ENCODE results near the gene MARK3. TPM values are rescaled to one million over a fixed set of nuclear protein-coding genes. Genes with fewer than 3 reads are reported as not detected.

MARK3 gene
- total and polyA plus RNA-seq, 8 donors = 52.6 to 157 (median 95.0) TPM

GRCh38 chr14:103542605-103543088 lies 157.4 kb downstream of the MARK3 start:
- peak; percentile 54 to 92 for DNase-seq
- H3K27me3 ChIP-seq = peaks cover 0 to 7% (median 0%) of the 10 kb centered on the region in 3 donors
- intact Hi-C loops (cut with DNase I; ENCODE audit: low total_unique reads) = loop anchor here (10.0 kb wide), 1 partner anchor 48 kb away; no protein-coding TSS in a partner anchor
- TF ChIP-seq POLR2A (IDR thresholded peaks at IDR 0.05) (no peak), POLR2AphosphoS5 (IDR thresholded peaks at IDR 0.05) (peak in 1 of 3 donors; percentile 20)
- peak overlapping the region; percentile 16 to 83 (median 61) for H3K27ac ChIP-seq
- no peaks in the 10 kb centered on the region for H3K36me3 ChIP-seq
- H3K4me3 ChIP-seq = peak overlapping the region in 2 of 4 donors; percentile 6 to 10
- no peaks in the 10 kb centered on the region for H3K9me3 ChIP-seq
- peaks cover 74 to 89% (median 78%) of the 10 kb centered on the region in 4 donors for H3K4me1 ChIP-seq
- WGBS, 5 donors = 7 to 26% (median 17%) methylated on average over 5 to 18 of the region's 18 CpGs

- Histone ChIP-seq H3K36me3 (no peaks in the 10 kb centered on the region), H3K27ac (peak overlapping the region in 4 of 5 donors; percentile 59 to 83 (median 70)), H3K9me3 (no peaks in the 10 kb centered on the region), H3K27me3 (peaks cover 0 to 7% (median 0%) of the 10 kb centered on the region in 3 donors), H3K4me3 (peak overlapping the region in 1 of 4 donors; percentile 6), H3K4me1 (peaks cover 70 to 86% (median 74%) of the 10 kb centered on the region in 4 donors)
- TF ChIP-seq, protein P1, sequence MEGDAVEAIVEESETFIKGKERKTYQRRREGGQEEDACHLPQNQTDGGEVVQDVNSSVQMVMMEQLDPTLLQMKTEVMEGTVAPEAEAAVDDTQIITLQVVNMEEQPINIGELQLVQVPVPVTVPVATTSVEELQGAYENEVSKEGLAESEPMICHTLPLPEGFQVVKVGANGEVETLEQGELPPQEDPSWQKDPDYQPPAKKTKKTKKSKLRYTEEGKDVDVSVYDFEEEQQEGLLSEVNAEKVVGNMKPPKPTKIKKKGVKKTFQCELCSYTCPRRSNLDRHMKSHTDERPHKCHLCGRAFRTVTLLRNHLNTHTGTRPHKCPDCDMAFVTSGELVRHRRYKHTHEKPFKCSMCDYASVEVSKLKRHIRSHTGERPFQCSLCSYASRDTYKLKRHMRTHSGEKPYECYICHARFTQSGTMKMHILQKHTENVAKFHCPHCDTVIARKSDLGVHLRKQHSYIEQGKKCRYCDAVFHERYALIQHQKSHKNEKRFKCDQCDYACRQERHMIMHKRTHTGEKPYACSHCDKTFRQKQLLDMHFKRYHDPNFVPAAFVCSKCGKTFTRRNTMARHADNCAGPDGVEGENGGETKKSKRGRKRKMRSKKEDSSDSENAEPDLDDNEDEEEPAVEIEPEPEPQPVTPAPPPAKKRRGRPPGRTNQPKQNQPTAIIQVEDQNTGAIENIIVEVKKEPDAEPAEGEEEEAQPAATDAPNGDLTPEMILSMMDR (IDR thresholded peaks at IDR 0.05) = no peak
- no peak for TF ChIP-seq EP300 (IDR thresholded peaks at IDR 0.05)
- no peak for TF ChIP-seq POLR2AphosphoS5 (IDR thresholded peaks at IDR 0.05)
- no peak for TF ChIP-seq POLR2A (IDR thresholded peaks at IDR 0.05)
- intact Hi-C loops (cut with DNase I; ENCODE audit: low total_unique reads) = loop anchor here (10.0 kb wide), 1 partner anchor 48 kb away; no protein-coding TSS in a partner anchor
- WGBS, 5 donors = 60 to 78% (median 69%) methylated on average over 5 to 10 of the region's 10 CpGs
- no peak for DNase-seq
Measured at GRCh38 chr14:103543140-103543539, 157.9 kb downstream of the MARK3 start.

- TF ChIP-seq POLR2AphosphoS5 (IDR thresholded peaks at IDR 0.05) (no peak), EP300 (IDR thresholded peaks at IDR 0.05) (no peak), POLR2A (IDR thresholded peaks at IDR 0.05) (no peak)
- TF ChIP-seq, protein P1 (IDR thresholded peaks at IDR 0.05) = no peak
- H3K4me1 ChIP-seq = peaks cover 63 to 84% (median 67%) of the 10 kb centered on the region in 4 donors
- H3K36me3 ChIP-seq = no peaks in the 10 kb centered on the region
- 56 to 71% (median 67%) methylated on average over 3 to 19 of the region's 19 CpGs for WGBS, 5 donors
- H3K27ac ChIP-seq = peak overlapping the region in 2 of 5 donors; percentile 78 to 83
- H3K4me3 ChIP-seq = no peak overlapping the region
- intact Hi-C loops (cut with DNase I; ENCODE audit: low total_unique reads) = loop anchor here (10.0 kb wide), 1 partner anchor 49 kb away; no protein-coding TSS in a partner anchor
- H3K27me3 ChIP-seq = peaks cover 0 to 7% (median 0%) of the 10 kb centered on the region in 3 donors
- DNase-seq = peak in 1 of 2 donors; percentile 35
- H3K9me3 ChIP-seq = no peaks in the 10 kb centered on the region
Measured at GRCh38 chr14:103543721-103544387, 158.6 kb downstream of the MARK3 start.

- TF ChIP-seq POLR2AphosphoS5 (IDR thresholded peaks at IDR 0.05) (no peak), POLR2A (IDR thresholded peaks at IDR 0.05) (no peak), EP300 (IDR thresholded peaks at IDR 0.05) (no peak)
- TF ChIP-seq, protein P1 (IDR thresholded peaks at IDR 0.05) = no peak
- H3K4me1 ChIP-seq = peaks cover 58 to 83% (median 65%) of the 10 kb centered on the region in 4 donors
- peak in 1 of 2 donors; percentile 89 for DNase-seq
- H3K9me3 ChIP-seq = no peaks in the 10 kb centered on the region
- H3K36me3 ChIP-seq = no peaks in the 10 kb centered on the region
- H3K27ac ChIP-seq = peak overlapping the region in 1 of 5 donors; percentile 83
- no peak overlapping the region for H3K4me3 ChIP-seq
- 50 to 62% (median 57%) methylated on average over 15 to 35 of the region's 35 CpGs for WGBS, 5 donors
- intact Hi-C loops (cut with DNase I; ENCODE audit: low total_unique reads) = loop anchor here (10.0 kb wide), 1 partner anchor 50 kb away; no protein-coding TSS in a partner anchor
- peaks cover 0 to 7% (median 0%) of the 10 kb centered on the region in 3 donors for H3K27me3 ChIP-seq
Measured at GRCh38 chr14:103544388-103545218, 159.4 kb downstream of the MARK3 start.
